Esophagus muscularis mucosa (tissue), 3 donors: ENCODE results near the gene PCNX4.

ENCODE experiments used
- CTCF ChIP-seq, 3 experiments: fragments of 200-600 bp in 2 of 3; fragments of 450-650 bp in 1 of 3; sonication (generic) in 2 of 3; IDR thresholded peaks; one replicate each; pipeline ENCODE4 v1.5.1; 2017 to 2019; ENCODE audit warnings: antibody characterized with exemption in 3 of 3, mild to moderate bottlenecking in 2 of 3, moderate library complexity in 1 of 3
- POLR2A ChIP-seq: fragments of 450-650 bp; IDR thresholded peaks from one replicate; pipeline ENCODE4 v1.6.1; 2017; ENCODE audit warnings: antibody characterized with exemption, moderate library complexity, mild to moderate bottlenecking, low read depth

- no peak for TF ChIP-seq CTCF (IDR thresholded peaks at IDR 0.05)
- TF ChIP-seq POLR2A, result no peak
Observed at GRCh38 chr14:60111732-60112131, 20.0 kb downstream of the PCNX4 start.
